GM18526 (cell line): ENCODE measurements around the gene DYNLT2.

ENCODE experiments used
- POLR2A ChIP-seq: IDR thresholded peaks from 3 replicates; pipeline ENCODE4 v1.6.1; 2011; ENCODE audit not compliant: insufficient read length; ENCODE audit errors: extremely low read depth

The DYNLT2 gene

DNA sequence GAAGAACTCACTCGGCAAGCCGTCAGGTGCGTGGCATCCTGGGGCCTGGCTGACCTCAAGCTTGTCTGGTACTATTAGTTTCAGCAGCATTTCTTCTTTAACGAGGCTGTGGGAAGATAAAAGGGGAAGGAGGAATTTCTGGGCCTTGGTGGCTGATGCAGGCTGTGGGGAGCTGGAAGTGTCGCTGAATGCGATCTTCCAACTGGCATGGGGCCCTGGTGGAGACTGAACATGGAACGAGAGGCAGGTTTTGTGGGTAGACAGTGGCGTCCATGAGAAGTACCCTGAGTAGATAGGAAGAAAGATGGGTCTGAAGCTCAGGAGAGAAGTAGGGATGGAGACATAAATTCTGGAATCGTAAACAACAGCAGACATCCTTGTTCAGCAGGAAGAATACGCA, 23.9 kb upstream of the DYNLT2 start:
- no peak for TF ChIP-seq POLR2A

DNA sequence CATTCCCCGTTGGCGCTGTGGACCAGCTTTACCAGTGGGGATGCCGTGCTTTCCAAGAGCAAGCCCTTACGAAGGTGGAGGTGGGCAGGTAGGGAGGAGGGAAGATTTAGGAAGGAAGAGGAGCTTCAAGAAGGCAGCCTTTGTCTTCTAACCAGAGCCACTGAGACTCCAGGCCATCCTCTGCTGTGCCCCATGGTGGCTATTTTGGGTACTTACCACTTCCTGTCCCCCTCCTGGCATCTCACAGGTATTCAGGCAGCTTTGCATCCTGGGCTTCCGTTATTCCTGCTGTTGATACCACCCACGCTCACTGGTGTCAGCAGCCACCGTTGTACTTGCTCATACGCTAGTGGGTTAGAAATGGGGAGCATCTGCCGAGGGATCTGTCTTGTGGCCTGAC, 23.0 kb upstream of the DYNLT2 start:
- TF ChIP-seq POLR2A: no peak

DNA sequence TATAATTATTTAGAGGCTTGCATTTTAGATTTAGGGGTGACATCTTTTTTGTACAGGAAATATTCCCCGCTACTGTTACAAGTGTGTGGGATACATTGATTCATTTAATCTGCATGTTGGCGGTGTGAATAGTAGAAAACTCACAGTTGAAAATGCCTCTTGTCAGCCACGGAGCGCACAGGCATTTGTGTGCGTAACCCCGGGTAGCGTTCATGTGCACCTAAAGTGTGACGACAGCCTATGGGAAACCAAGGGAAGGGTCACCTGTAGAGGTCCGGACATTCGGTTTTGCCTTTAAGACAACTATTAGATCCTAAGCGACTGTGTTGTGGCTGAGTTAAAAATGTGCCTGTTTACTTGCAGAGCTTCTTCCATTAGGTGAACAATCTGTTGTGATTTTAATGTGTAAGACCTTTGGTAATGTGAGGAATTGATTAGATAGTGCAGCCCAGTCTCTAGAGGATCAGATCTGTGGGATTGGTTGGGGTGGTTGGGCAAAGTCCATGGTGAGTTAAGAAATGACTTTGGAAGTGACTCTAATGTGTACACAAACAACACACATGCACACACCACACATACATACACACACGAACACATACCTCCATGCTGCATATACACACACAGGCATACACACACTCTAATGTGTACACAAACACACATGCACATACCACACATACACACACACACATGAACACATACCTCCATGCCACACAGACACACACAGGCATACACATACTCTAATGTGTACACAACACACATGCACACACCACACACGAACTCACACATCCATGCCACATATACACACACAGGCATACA, 15.8 kb upstream of the DYNLT2 start:
- TF ChIP-seq POLR2A: no peak

DNA sequence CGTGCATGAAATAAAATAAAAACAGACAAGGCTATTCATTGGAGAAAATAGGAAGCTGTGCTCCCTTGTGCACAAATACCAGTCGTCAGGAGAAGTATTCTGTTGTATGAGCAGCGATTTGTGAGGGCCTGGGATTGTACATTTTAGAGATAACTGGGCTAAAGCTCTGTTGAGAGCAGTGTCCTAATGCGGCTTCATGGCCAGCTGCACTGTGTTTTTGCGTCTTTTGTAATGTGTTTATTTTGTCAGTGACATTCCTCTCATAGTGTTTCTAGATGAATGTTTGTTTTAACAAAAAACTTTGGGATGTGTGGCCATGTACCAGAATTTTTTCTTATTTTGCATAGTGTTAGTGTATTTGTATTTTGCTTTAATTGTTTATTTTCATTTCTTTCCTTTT, 14.9 kb upstream of the DYNLT2 start:
- no peak for TF ChIP-seq POLR2A

DNA sequence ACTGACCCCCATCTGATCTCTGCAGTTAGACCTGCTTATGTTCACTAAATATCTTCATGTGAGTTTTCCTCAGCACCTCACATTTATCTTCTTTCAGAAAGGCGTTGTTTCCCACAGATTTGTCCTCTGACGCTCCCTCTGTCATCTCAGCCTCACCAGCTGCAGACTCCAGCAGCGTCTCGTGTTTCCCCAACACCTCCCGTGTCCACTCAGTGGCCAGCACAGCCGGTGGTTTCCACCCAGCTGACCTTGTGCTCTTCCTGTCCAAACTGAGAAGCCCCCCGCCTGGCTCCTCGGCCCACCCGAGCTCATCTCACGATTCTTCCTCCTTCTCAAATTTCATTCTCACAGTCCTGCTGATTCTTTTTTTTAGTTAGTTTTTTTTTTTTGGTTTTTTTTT, 12.5 kb upstream of the DYNLT2 start:
- no peak for TF ChIP-seq POLR2A

DNA sequence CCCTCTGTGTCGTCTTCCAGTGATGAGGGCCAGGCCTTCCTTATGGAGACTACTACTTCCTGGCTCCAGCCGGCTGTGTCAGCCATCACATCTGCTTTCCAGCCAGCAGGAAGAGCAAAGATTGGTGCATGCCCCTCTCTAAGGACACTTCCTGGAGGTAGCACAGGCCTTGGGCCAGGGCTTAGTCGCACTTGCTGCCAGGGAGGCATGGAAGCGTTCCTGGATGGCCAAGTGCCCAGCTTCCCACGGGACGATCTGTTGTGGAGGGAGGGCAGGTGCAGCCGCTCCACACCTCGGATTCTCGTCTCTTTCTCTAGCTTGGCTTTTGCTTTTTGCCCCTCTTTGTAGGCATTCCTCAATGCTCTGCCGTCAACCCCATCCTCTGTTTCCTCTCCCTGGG, 11.9 kb upstream of the DYNLT2 start:
- no peak for TF ChIP-seq POLR2A

DNA sequence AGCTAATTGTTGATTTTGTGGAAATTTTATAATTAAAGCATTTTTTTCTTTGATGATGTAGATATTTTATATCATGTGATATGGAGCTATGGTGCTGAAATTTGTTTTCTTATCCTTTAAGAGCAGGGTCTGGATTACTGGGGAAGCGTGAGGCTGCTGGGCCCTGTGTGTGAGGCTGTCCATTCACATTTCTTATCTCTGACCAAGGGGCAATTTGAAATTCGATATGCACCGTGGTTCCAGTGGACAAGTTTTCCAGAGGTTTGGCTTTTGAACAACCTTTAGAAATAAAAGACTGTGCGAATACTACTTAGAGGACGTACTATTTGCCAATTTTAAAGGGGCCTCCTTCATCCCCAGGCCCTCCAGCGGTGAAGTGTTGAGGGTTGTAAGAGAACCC, 3.8 kb upstream of the DYNLT2 start:
- TF ChIP-seq POLR2A: no peak

DNA sequence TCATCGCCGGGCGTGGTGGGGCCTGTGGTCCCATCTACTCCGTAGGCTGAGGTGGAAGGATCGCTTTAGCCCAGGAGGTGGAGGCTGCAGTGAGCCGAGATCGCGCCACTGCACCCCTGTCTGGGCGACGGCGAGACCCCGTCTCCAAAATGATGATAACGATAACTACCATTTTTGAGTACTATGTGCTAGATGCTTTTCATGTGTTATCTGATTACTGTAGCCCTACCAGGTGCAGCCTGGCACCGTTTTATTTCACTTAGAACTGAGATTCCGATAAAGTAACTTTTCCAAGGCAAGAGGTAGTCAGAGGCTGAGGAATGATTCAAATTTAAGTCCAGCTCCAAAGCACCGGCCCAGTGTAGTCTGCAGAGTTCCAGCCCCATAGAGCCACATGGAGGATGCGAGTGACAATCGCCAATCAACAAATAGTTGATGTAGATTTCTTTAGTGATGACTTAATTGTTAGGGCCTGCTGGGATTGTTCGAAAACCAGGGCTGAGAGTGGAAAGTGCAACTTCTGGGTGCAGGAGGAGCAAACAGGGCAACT, 777 bp upstream of the DYNLT2 start:
- TF ChIP-seq POLR2A: no peak

DNA sequence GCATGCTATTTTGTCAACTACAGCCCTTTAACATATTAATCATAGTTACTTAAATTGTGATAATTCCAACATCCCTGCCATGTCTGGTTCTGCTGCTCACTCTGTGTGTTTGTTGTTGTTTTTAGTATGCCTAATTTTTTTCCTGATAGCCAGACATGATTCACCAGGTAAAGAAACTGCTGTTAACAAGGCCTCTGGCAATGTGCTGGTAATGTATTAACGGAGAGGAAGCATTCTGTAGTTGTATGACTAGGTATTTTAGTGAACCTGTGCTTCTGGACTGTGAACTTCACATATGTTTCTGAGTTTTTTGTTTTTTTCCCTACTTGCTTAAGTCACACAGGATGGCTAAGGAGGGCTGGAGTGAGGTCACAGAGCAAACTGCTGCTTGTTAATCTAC, 4.8 kb downstream of the DYNLT2 start:
- TF ChIP-seq POLR2A: no peak

DNA sequence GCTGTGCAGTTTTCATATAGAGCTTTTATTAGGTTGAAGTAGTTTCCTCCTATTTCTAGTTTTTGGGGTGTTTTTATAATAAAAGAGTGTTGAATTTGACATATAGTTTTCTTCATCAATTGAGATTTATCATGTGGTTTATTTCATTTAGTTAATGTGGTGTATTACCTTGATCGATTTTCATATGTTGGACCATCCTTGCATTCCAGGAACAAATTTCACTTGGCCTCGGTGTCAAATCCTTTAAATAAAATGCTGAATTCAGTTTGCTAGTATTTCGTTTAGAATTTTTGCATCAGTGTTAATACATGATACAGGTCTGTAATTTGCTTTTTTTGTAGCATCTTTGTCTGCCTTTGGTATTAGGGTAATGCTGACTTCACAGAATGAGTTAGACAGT, 6.0 kb downstream of the DYNLT2 start:
- TF ChIP-seq POLR2A: no peak

DNA sequence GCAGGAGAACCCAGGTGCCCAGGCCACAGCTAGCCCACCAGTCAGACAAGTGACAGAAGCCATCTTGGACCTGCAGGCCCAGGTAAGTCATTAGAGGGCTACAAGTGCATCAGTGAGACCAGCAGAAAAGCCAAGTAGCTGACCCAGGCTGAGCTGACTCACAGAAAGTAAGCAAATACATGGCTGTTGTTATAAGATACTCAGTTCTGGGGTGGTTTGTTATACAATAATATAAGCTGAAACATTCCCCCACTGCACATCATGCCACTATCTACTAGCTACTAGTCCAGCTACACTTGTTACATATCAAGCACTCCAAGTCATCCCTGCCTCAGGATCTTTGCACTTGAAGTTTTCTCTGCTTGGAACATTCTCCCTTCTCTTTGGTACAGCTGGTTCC, 10.0 kb downstream of the DYNLT2 start:
- no peak for TF ChIP-seq POLR2A

DNA sequence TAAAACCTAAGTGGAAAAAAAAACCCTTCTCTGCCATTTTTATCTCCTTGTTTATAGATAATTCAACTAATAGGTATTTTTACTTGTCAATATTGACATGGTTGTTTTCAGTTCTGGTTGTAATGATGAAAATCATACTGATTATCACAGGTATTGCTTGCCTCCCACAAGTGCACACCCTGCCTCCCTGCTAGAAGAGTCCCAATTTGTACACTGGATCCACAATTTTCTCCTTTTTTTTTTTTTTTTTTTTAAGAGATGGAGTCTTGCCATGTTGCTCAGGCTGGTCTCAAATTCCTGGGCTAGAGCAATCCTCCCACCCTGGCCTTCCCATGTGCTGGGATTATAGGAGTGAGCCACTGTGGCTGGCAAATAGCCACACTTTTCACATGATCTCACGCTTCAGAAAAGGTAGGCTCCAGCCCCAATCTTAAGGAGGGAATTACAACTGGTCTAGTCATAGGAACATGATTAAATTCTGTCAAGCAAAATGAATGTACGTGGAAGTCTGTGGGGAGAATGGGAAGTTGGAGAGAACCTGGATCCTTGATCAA, 12.3 kb downstream of the DYNLT2 start:
- no peak for TF ChIP-seq POLR2A

DNA sequence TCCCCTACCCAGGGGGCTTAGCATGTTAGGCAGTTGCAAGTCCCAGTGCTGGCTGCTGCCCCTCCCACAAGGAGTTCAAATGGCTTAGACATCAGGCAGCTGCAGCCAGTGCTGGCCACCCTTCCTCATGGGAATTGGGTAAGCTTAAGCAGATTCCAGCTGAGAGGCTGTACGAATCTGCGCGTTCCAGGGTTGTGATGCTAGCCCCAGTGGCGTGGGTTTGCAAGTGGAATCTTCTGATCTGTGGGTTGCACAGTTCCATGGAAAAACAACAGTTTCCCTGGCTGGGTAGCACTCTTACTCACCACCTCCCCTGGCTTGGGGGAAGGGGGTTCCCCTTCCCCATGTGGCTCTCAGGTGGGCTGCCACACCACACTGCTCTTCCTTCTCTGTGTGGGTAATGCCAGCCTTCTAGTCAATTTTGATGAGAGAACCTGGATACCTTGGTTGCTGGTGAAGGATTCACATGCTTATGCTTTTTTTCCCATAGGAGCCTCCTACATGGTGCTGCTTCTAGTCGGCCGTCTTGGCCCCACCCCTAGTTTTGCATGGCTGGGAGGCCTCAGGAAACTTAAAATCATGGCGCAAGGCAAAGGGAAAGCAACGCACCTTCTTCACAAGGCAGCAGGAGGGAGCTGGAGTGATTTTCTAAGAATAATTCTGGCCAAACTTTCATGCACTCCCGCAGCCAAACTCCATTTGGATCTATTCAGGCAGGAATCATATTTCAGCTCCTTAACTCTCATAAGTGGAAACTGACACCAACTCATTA, 13.0 kb downstream of the DYNLT2 start:
- TF ChIP-seq POLR2A: no peak

DNA sequence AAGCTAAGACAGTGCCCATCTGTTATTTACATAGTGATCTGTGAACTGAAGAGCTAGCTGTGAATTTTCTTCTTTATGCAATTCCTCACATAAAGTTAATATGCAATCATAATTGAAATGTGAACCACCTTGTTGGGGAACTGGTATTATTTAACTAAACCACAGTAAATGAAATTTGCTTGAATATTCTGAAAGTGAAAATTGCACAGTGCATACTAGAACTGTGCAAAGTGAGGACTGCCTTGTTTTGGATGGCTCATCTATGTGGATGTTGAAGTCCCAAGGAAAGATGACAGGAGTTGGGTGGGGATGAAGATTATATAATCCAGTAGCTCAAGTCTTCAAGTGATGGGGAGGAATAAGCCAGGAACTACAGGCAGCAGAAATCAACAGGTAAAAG, 21.4 kb downstream of the DYNLT2 start:
- no peak for TF ChIP-seq POLR2A

DNA sequence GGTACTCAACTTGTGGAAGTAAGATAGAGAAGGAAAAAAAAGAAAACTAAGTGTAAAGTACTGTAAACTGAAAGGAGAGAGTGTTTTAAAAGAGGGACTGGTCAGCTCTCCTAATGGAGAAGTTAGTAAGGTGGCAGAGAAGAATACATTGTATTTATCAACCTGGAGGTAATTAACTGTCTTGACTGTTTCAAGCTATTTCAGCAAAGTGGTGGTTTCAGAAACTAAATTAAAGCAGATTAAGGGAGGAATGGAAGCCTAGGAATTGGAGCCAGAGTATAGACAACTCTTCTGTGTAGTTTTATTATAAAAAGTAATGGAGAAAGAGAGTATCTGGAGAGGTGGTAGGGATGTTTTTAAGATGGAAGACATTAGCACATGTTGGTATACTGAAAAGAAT, 24.4 kb downstream of the DYNLT2 start:
- no peak for TF ChIP-seq POLR2A

DNA sequence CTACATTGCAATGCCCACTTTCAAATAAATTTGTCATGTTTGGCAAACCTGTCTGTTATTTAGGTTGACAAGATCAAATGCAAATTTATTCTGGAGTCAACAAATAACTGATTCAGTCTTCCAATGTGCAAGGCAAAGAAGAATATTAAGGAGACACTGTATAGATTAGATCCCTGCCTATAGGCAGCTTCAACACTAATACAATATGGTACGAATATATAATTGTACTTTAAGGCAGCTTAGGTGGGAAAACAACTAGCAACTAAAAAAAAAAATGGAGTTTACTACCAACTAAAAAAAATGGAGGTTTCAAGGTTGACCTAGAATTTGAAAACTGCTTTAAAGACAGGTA, 25.3 kb downstream of the DYNLT2 start:
- no peak for TF ChIP-seq POLR2A
